G401.6 (cell line): ENCODE measurements around the gene GPR3.
A peak's percentile ranks its signal among the peaks of the same experiment; 100 is the strongest.
"Not testable (repeated sequence)": the region's sequence is repeated elsewhere in the genome, so short reads cannot be mapped to it uniquely, and the experiment has no call there.

Source experiments
- FAIRE-seq: peaks from 2 replicates; lab custom pipeline; 2012; peaks lifted over from hg19 to GRCh38; lab: Jason Lieb, UNC

GPR3 gene

GRCh38 chr1:27380224-27380623 lies 12.2 kb upstream of the GPR3 start:
- no peak for FAIRE-seq

- FAIRE-seq = no peak
Observed at GRCh38 chr1:27380766-27381733, 11.4 kb upstream of the GPR3 start.

- no peak for FAIRE-seq
Observed at GRCh38 chr1:27381969-27382762, 10.3 kb upstream of the GPR3 start.

- FAIRE-seq = no peak
Observed at GRCh38 chr1:27383039-27383605, 9.3 kb upstream of the GPR3 start, which contains the start of gene CD164L2. Gene CD164L2 (minus strand): TSS chr1:27383333. CDS start chr1:27383239, 94 bp downstream.

- no peak for FAIRE-seq
Observed at GRCh38 chr1:27383661-27384060, 8.8 kb upstream of the GPR3 start.

GRCh38 chr1:27384797-27385196 lies 7.6 kb upstream of the GPR3 start:
- not testable (repeated sequence) for FAIRE-seq

GRCh38 chr1:27388337-27389005 lies 4.0 kb upstream of the GPR3 start:
- FAIRE-seq = peak; percentile 17

- FAIRE-seq = no peak
Observed at GRCh38 chr1:27391511-27392095, 819 bp upstream of the GPR3 start.

- no peak for FAIRE-seq
Observed at GRCh38 chr1:27392778-27393635, 585 bp downstream of the GPR3 start.

GRCh38 chr1:27393641-27394281 lies 1.3 kb downstream of the GPR3 start:
- FAIRE-seq = no peak

GRCh38 chr1:27394282-27394658 lies 1.8 kb downstream of the GPR3 start:
- FAIRE-seq = no peak

GRCh38 chr1:27394925-27395324 lies 2.5 kb downstream of the GPR3 start:
- FAIRE-seq = no peak

- FAIRE-seq = peak; percentile 94
Observed at GRCh38 chr1:27395441-27396195, 3.2 kb downstream of the GPR3 start.

GRCh38 chr1:27397110-27397509 lies 4.7 kb downstream of the GPR3 start:
- FAIRE-seq = no peak

GRCh38 chr1:27397749-27398148 lies 5.3 kb downstream of the GPR3 start:
- no peak for FAIRE-seq

- no peak for FAIRE-seq
Observed at GRCh38 chr1:27398405-27399149, 6.2 kb downstream of the GPR3 start.

GRCh38 chr1:27399251-27400025 lies 7.0 kb downstream of the GPR3 start:
- no peak for FAIRE-seq
